ENCODE measurements around the gene TMEM175. TPM values are rescaled to one million over a fixed set of nuclear protein-coding genes. Genes with fewer than 3 reads are reported as not detected.

The TMEM175 gene
- total and polyA plus RNA-seq, 2 of the 8 experiments (the other 6 are each of a cell fraction or from before 2014, with no cell fraction given), result 4.9 to 20.7 TPM

DNA sequence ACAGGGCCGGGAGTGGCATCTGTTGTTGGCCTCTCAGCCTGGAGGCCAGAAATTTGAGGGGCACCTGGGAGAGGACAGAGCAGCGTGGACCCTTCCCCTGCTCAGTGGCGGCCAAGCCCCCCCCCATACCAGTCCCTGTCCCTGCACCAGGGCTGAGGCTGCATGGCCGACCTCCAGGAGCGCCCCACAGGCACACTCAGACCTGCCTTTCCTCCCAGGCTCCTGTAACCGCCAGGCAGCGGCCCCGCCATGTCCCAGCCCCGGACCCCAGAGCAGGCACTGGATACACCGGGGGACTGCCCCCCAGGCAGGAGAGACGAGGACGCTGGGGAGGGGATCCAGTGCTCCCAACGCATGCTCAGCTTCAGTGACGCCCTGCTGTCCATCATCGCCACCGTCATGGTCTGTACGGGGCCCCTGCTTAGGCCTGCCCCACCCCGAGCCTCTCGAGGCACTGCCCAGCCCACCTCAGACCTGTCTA, 15.3 kb downstream of the TMEM175 start:
- Histone ChIP-seq H3K79me2 (ENCODE audit: control insufficient read depth in 1 of 2, insufficient read depth in 2 of 2, low read length in 2 of 2) (no peaks in the 10 kb centered on the region), H3K79me1 (ENCODE audit: low read depth, low read length) (no peaks in the 10 kb centered on the region), H2BK5ac (ENCODE audit: low read depth, low read length) (no peak overlapping the region), H3K4me2 (ENCODE audit: insufficient read depth in 1 of 2, low read depth in 2 of 2, low read length in 2 of 2) (no peak overlapping the region), H3K23me2 (ENCODE audit: low read depth, low read length) (peaks cover 6% of the 10 kb centered on the region; the same call in 1 of the 2 replicates), H2AK5ac (ENCODE audit: low read depth, low read length) (no peak overlapping the region), H3K27me3 (replicated peaks in 1 of 4; ENCODE audit: control insufficient read depth in 3 of 4, extremely low read depth in 1 of 4, insufficient read depth in 3 of 4, low read length in 3 of 4) (peaks cover 0 to 11% (median 6%) of the 10 kb centered on the region in 4 experiments; a peak in 4 of 7 replicates), H3K27ac (ENCODE audit: low read depth, low read length) (no peak overlapping the region), H3K56ac (replicated peaks; ENCODE audit: insufficient read length, low read depth, low read length) (no peak overlapping the region), H4K20me1 (replicated peaks in 1 of 2; ENCODE audit: control insufficient read depth in 1 of 2, insufficient read depth in 2 of 2, low read length in 2 of 2) (peaks cover 0 to 2% of the 10 kb centered on the region in 2 experiments), H2BK15ac (ENCODE audit: low read length) (no peak overlapping the region), H4K8ac (ENCODE audit: extremely low read depth, insufficient read depth, low read length) (peak overlapping the region; percentile 78; the same call in 1 of the 2 replicates), H2BK20ac (ENCODE audit: low read length) (no peak overlapping the region), H3K9ac (replicated peaks in 1 of 4; ENCODE audit: extremely low read depth in 1 of 4, low read depth in 3 of 4, low read length in 3 of 4) (no peak overlapping the region), H3K23ac (ENCODE audit: insufficient read length) (no peak overlapping the region), H2BK120ac (replicated peaks; ENCODE audit: low read depth, low read length) (no peak overlapping the region), H4K91ac (replicated peaks; ENCODE audit: insufficient read length, low read length) (no peak overlapping the region), H3K36me3 (ENCODE audit: control insufficient read depth in 2 of 4, insufficient read depth in 4 of 4, low read length in 3 of 4) (no peaks in the 10 kb centered on the region), H2BK12ac (ENCODE audit: low read depth, low read length) (no peak overlapping the region), H3K4me3 (ENCODE audit: extremely low read depth in 1 of 4, insufficient read depth in 2 of 4, low read depth in 3 of 4, low read length in 4 of 4) (no peak overlapping the region), H3K4me1 (replicated peaks in 1 of 4; ENCODE audit: control insufficient read depth in 3 of 4, insufficient read depth in 4 of 4, low read length in 3 of 4) (peaks cover 3 to 10% (median 8%) of the 10 kb centered on the region in 4 experiments), H4K5ac (ENCODE audit: insufficient read length, low read depth, low read length) (no peak overlapping the region), H3K4ac (replicated peaks; ENCODE audit: insufficient read length, low read depth, low read length) (no peak overlapping the region), H2AFZ (ENCODE audit: low read length) (no peak overlapping the region), H3K9me3 (ENCODE audit: insufficient read depth in 2 of 2, low read depth in 1 of 2, low read length in 1 of 2) (no peaks in the 10 kb centered on the region), H3K18ac (ENCODE audit: extremely low read depth, low read length) (no peak overlapping the region), H3K14ac (ENCODE audit: insufficient read length) (no peak overlapping the region)
- TF ChIP-seq NRF1 (IDR thresholded peaks at IDR 0.05; ENCODE audit: low read depth, low read length) (no peak), KDM5A (IDR thresholded peaks at IDR 0.05; ENCODE audit: low read length) (no peak), PHF8 (conservative IDR thresholded peaks at IDR 0.05; ENCODE audit: low read depth, low read length) (no peak), EZH2 (IDR thresholded peaks at IDR 0.05; ENCODE audit: low read depth, low read length, severe bottlenecking) (no peak), SAP30 (IDR thresholded peaks at IDR 0.05; ENCODE audit: insufficient read depth, insufficient replicate concordance, low read length) (no peak), SP2 (IDR thresholded peaks at IDR 0.05; ENCODE audit: low read length) (no peak), SRF (IDR thresholded peaks at IDR 0.05; ENCODE audit: low read depth, low read length) (no peak), KDM1A (IDR thresholded peaks at IDR 0.05; ENCODE audit: borderline replicate concordance, low read length) (no peak), POU5F1 (IDR thresholded peaks at IDR 0.05; ENCODE audit: low read depth, low read length) (no peak), SUZ12 (IDR thresholded peaks at IDR 0.05; ENCODE audit: low read length) (no peak)
- TF ChIP-seq, protein P1, sequence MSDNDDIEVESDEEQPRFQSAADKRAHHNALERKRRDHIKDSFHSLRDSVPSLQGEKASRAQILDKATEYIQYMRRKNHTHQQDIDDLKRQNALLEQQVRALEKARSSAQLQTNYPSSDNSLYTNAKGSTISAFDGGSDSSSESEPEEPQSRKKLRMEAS (IDR thresholded peaks at IDR 0.05), result no peak
- TF ChIP-seq, protein P2, sequence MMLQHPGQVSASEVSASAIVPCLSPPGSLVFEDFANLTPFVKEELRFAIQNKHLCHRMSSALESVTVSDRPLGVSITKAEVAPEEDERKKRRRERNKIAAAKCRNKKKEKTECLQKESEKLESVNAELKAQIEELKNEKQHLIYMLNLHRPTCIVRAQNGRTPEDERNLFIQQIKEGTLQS (IDR thresholded peaks at IDR 0.05; ENCODE audit: insufficient read depth, low read depth, low read length), result no peak
- DNase-seq (ENCODE audit: low read depth in 1 of 2, low spot score in 2 of 2) (no peak), FAIRE-seq (no peak)
- CTCF ChIA-PET (ENCODE audit: partially characterized antibody), result no interaction called here
- POLR2A ChIA-PET (ENCODE audit: partially characterized antibody), result interaction anchor here (1.2 to 1.3 kb wide), 2 partner anchors 13 to 15 kb away, joined by 3 to 4 read pairs; partner anchors contain the start of genes GAK and TMEM175
- 86% methylated on average over 19 of the region's 19 CpGs; no CpG with 5 or more reads in 1 of the 2 experiments for WGBS, 2 experiments (ENCODE audit: extremely low coverage in 1 of 2, insufficient coverage in 1 of 2, insufficient read length in 1 of 2, insufficient replicate concordance in 2 of 2, low coverage in 1 of 2, low lambda C conversion rate in 2 of 2, missing lambda C conversion rate in 1 of 2)
